K562 (cell line): ENCODE results near the gene CENPO. TPM values are rescaled to one million over a fixed set of nuclear protein-coding genes. Genes with fewer than 3 reads are reported as not detected.
"Not testable (repeated sequence)": the region's sequence is repeated elsewhere in the genome, so short reads cannot be mapped to it uniquely, and the experiment has no call there.

Experiments used
- ATAC-seq: fragments of 200-7000 bp; cut with Tn5 transposase; 3 replicates; pipeline ENCODE4 v1.9.1; 2020; ENCODE audit warnings: moderate library complexity
- BruUV-seq: library from RNA; stranded (reverse); fragments of 400-500 nt; replicated peaks from 2 replicates; lab custom pipeline; 2021; lab: Mats Ljungman, UMichigan
- CTCF ChIA-PET: fragments of 300-600 bp; formaldehyde crosslinking; extraction: SDS; loops from one replicate; lab custom pipeline; 2021; ENCODE audit warnings: low intra/inter-chr PET ratio; lab: Yijun Ruan, JAX
- POLR2A ChIA-PET: fragments of 300-600, 350-650 bp; sonication (Branson Sonifier 250); formaldehyde crosslinking; extraction: SDS; loops from one replicate; lab custom pipeline; 2021; ENCODE audit warnings: antibody characterized with exemption, inconsistent platforms; lab: Yijun Ruan, JAX
- DNase-seq, 4 experiments: peaks; one replicate each; pipeline versions ENCODE4 v3.0.0 to v3.0.0-alpha.2; 2011 to 2018; ENCODE audit warnings: low spot score in 3 of 4, mixed read lengths in 3 of 4; ENCODE audit errors: extremely low read depth in 1 of 4
- FAIRE-seq: peaks from 2 replicates; lab custom pipeline; 2011; peaks lifted over from hg19 to GRCh38; lab: Jason Lieb, UNC
- H2AFZ ChIP-seq: 2 replicates; pipeline ENCODE4 v1.6.0; 2011; ENCODE audit warnings: low read depth, low read length, control low read depth, inconsistent platforms
- H3K27ac ChIP-seq: fragments of 200-600 bp; 3 replicates; pipeline ENCODE4 v1.8.0; 2011; ENCODE audit warnings: low read depth, mild to moderate bottlenecking, control low read depth, inconsistent platforms, low read length, moderate library complexity, mixed read lengths; ENCODE audit errors: extremely low read depth
- H3K27me3 ChIP-seq, 2 experiments: fragments of 300-600 bp in 1 of 2; 2 replicates in 1 of 2; 3 replicates in 1 of 2; pipeline versions ENCODE4 v1.6.0 to v1.8.0; 2011; ENCODE audit warnings: inconsistent platforms in 2 of 2, low read length in 2 of 2, mild to moderate bottlenecking in 1 of 2, mixed read lengths in 1 of 2, moderate library complexity in 1 of 2; ENCODE audit not compliant: control insufficient read depth in 2 of 2, insufficient read depth in 2 of 2
- H3K36me3 ChIP-seq: fragments of 300-600 bp; 3 replicates; pipeline ENCODE4 v1.8.0; 2011; ENCODE audit warnings: mild to moderate bottlenecking, low read length, inconsistent platforms; ENCODE audit not compliant: control insufficient read depth, insufficient read depth
- H3K4me1 ChIP-seq, 2 experiments: fragments of 200-600 bp in 1 of 2; replicated peaks in 1 of 2; 2 replicates in 1 of 2; 3 replicates in 1 of 2; pipeline versions ENCODE4 v1.5.1 to v1.8.0; 2011; ENCODE audit warnings: inconsistent platforms in 2 of 2, low read length in 2 of 2, mild to moderate bottlenecking in 1 of 2, mixed read lengths in 1 of 2, moderate library complexity in 1 of 2; ENCODE audit not compliant: control insufficient read depth in 2 of 2, insufficient read depth in 2 of 2
- H3K4me2 ChIP-seq: 2 replicates; pipeline ENCODE4 v1.6.1; 2011; ENCODE audit warnings: low read length, control low read depth, inconsistent platforms, mixed read lengths; ENCODE audit not compliant: insufficient read depth
- H3K4me3 ChIP-seq: fragments of 200-600 bp; sonication (generic), shearing (Covaris generic); 2 replicates; pipeline ENCODE4 v1.5.1; 2016; ENCODE audit warnings: control low read depth, inconsistent platforms
- H3K79me2 ChIP-seq: fragments of 200-600 bp; 3 replicates; pipeline ENCODE4 v1.8.0; 2011; ENCODE audit warnings: low read length, inconsistent platforms; ENCODE audit not compliant: control insufficient read depth, insufficient read depth
- H3K9ac ChIP-seq, 2 experiments: 2 replicates each; pipeline versions ENCODE4 v1.6.0 to v1.6.1; 2011; ENCODE audit warnings: low read depth in 2 of 2, low read length in 2 of 2, control low read depth in 1 of 2, inconsistent platforms in 1 of 2, mild to moderate bottlenecking in 1 of 2, mixed read lengths in 1 of 2; ENCODE audit not compliant: insufficient read depth in 1 of 2
- H3K9me1 ChIP-seq: one replicate; pipeline ENCODE4 v1.6.0; 2011; ENCODE audit warnings: inconsistent platforms, mild to moderate bottlenecking, low read length, moderate library complexity; ENCODE audit not compliant: control insufficient read depth, insufficient read depth
- H3K9me3 ChIP-seq: replicated peaks from 2 replicates; pipeline ENCODE4 v1.5.1; 2011; ENCODE audit warnings: low read depth, low read length, inconsistent platforms; ENCODE audit not compliant: control insufficient read depth, insufficient read depth
- H4K20me1 ChIP-seq: replicated peaks from 2 replicates; pipeline ENCODE4 v1.6.1; 2011; ENCODE audit warnings: low read length, inconsistent platforms, mixed read lengths; ENCODE audit not compliant: control insufficient read depth, insufficient read depth
- FOSL1 ChIP-seq: fragments of 200-800 bp; sonication (Bioruptor generic); conservative IDR thresholded peaks from 2 replicates; pipeline ENCODE4 v1.6.1; 2016; ENCODE audit warnings: missing genetic modification characterization, missing compliant biosample characterization
- IRF2 ChIP-seq: sonication (generic); formaldehyde crosslinking; IDR thresholded peaks from 2 replicates; pipeline ENCODE4 v1.8.1; 2022; ENCODE audit warnings: mild to moderate bottlenecking, missing genetic modification reagents
- POLR2G ChIP-seq: fragments of 200-400 bp; formaldehyde crosslinking; IDR thresholded peaks from 2 replicates; pipeline ENCODE4 v1.6.1; 2017; ENCODE audit warnings: low read depth, mild to moderate bottlenecking, antibody characterized with exemption, low read length, moderate library complexity
- WGBS: fragments of 100-300 bp; shearing (Covaris generic); methylation state at CpG from one replicate; pipeline ENCODE4 v1.1.6; 2016; ENCODE audit warnings: low coverage, mixed read lengths; ENCODE audit not compliant: insufficient coverage; ENCODE audit errors: missing lambda C conversion rate; 5-methylcytosine and 5-hydroxymethylcytosine counted together
- in situ Hi-C: fragments of 300-500 bp; cut with MboI; formaldehyde crosslinking; loops from 4 replicates; pipeline ENCODE4 v1.15.0; 2018; ENCODE audit warnings: inconsistent platforms, mixed read lengths
- intact Hi-C: fragments of 100-400 bp; cut with micrococcal nuclease; formaldehyde crosslinking; loops from 2 replicates; pipeline ENCODE4 v1.14.2; 2022
- polyA plus RNA-seq, 8 experiments: library from polyadenylated mRNA; depleted of rRNA in 4 of 8; stranded (reverse) in 5 of 8; unstranded in 3 of 8; fragments of >200 nt; fragmentation: Nextera tagmentation in 2 of 8; fragmentation: Illumina TruSeq in 1 of 8; extraction: Ambion mirVana in 2 of 8; extraction: Trizol in 1 of 8; gene quantifications; 2 replicates each; pipeline versions ENCODE4 v1.2.1 to v1.2.3, GENCODE V29; 2011 to 2014; ENCODE audit warnings: inconsistent platforms in 1 of 8, missing spikeins in 1 of 8
- total RNA-seq, 7 experiments: library from RNA; depleted of rRNA in 6 of 7; stranded (reverse); fragments of >200 nt in 6 of 7; fragmentation: Illumina TruSeq in 2 of 7; extraction: Trizol in 2 of 7; gene quantifications; 2 replicates each; pipeline versions ENCODE4 v1.2.1 to v1.2.3, GENCODE V29; 2011 to 2021; ENCODE audit warnings: low replicate concordance in 1 of 7

Gene CENPO
- total and polyA plus RNA-seq, 9 of the 15 experiments (the other 6 are each of a cell fraction or from before 2014, with no cell fraction given) = 30.6 to 59.4 (median 38.9) TPM

- H3K4me3 ChIP-seq = no peak overlapping the region
- ChIA-PET POLR2A (interaction anchor here (0.9 kb wide), 1 partner anchor 435 kb away, joined by 3 read pairs; no protein-coding TSS in a partner anchor), CTCF (no interaction called here)
- peaks cover 0 to 3% of the 10 kb centered on the region in 2 experiments; a peak in 2 of 5 replicates for H3K4me1 ChIP-seq
- no peaks in the 10 kb centered on the region for H3K79me2 ChIP-seq
- in situ Hi-C loops = loop anchor here (5.0 kb wide), 1 partner anchor 428 kb away; no protein-coding TSS in a partner anchor
- 92% methylated on average over 20 of the region's 20 CpGs for WGBS
- H3K4me2 ChIP-seq = no peak overlapping the region
- ATAC-seq = no peak
- TF ChIP-seq IRF2 (CRISPR knock-in tag) (no peak), POLR2G (peak; percentile 44)
- H4K20me1 ChIP-seq = no peaks in the 10 kb centered on the region
- H3K9me1 ChIP-seq = no peaks in the 10 kb centered on the region
- intact Hi-C loops = no loop called here
- H3K27me3 ChIP-seq = no peaks in the 10 kb centered on the region
- FAIRE-seq = no peak
- H3K9me3 ChIP-seq = no peaks in the 10 kb centered on the region
- peaks cover 70% of the 10 kb centered on the region; the same call in 2 of the 3 replicates for H3K36me3 ChIP-seq
- DNase-seq = no peak
- H3K9ac ChIP-seq = no peak overlapping the region
- BruUV-seq = no TSS peak
- H2AFZ ChIP-seq = no peak overlapping the region
- H3K27ac ChIP-seq = no peak overlapping the region
Observed at GRCh38 chr2:24834733-24835395, 41.6 kb downstream of the CENPO start.

GRCh38 chr2:24835411-24835810 is 42.2 kb downstream of the CENPO start:
- ATAC-seq, H3K4me3 ChIP-seq, H3K9me3 ChIP-seq, BruUV-seq, H3K9me1 ChIP-seq, H3K27ac ChIP-seq, H3K4me2 ChIP-seq, FAIRE-seq, H3K79me2 ChIP-seq, H4K20me1 ChIP-seq, H2AFZ ChIP-seq, H3K27me3 ChIP-seq, intact Hi-C loops, H3K9ac ChIP-seq, DNase-seq, CTCF ChIA-PET, H3K4me1 ChIP-seq: not testable (repeated sequence)
- POLR2A ChIA-PET = interaction anchor here (0.9 to 1.0 kb wide), 2 partner anchors 13 to 435 kb away, joined by 3 read pairs; no protein-coding TSS in a partner anchor
- WGBS = 61% methylated on average over 7 of the region's 8 CpGs
- peaks cover 73% of the 10 kb centered on the region; the same call in 2 of the 3 replicates for H3K36me3 ChIP-seq
- 0 out of 2 replicates have a peak, but pooled peaks have one; percentile 29 for TF ChIP-seq FOSL1 (tag)
- in situ Hi-C loops = loop anchor here (5.0 kb wide), 1 partner anchor 428 kb away; no protein-coding TSS in a partner anchor
